ENCODE results near the gene KIAA0232. TPM values are rescaled to one million over a fixed set of nuclear protein-coding genes. Genes with fewer than 3 reads are reported as not detected.
"Not testable (repeated sequence)": the region's sequence is repeated elsewhere in the genome, so short reads cannot be mapped to it uniquely, and the experiment has no call there.

Gene KIAA0232
- polyA plus RNA-seq, 1 donor (not counting 4 experiments of a cell fraction or from before 2014, with no cell fraction given): 10.0 TPM

- H3K9ac ChIP-seq (ENCODE audit: control insufficient read depth, extremely low read depth, insufficient read depth, low read length): no peak overlapping the region
- DNase-seq (ENCODE audit: low read depth, low spot score): no peak
- TF ChIP-seq CTCF (optimal IDR thresholded peaks at IDR 0.05 in 1 of 3, IDR thresholded peaks at IDR 0.05 in 1 of 3, conservative IDR thresholded peaks at IDR 0.05 in 1 of 3; ENCODE audit: extremely low read depth in 1 of 3, insufficient read depth in 2 of 3, low read length in 3 of 3) (no peak), EZH2 (IDR thresholded peaks at IDR 0.05; ENCODE audit: low read length) (no peak)
- H3K27ac ChIP-seq (ENCODE audit: control insufficient read depth, insufficient read depth, low read length): no peak overlapping the region
- H3K4me1 ChIP-seq (ENCODE audit: control insufficient read depth, extremely low read depth, insufficient read depth, low read length): no peaks in the 10 kb centered on the region
- dilution Hi-C loops (cut with MboI; ENCODE audit: extremely low pct_ligation_motif_present, low sequenced_read_pairs): no loop called here
- no peak for FAIRE-seq
- H2AFZ ChIP-seq (ENCODE audit: control insufficient read depth, low read length): no peak overlapping the region
- H3K4me3 ChIP-seq (ENCODE audit: control insufficient read depth in 2 of 3, extremely low read depth in 1 of 3, insufficient read depth in 2 of 3, low read depth in 1 of 3, low read length in 3 of 3): no peak overlapping the region
- H3K79me2 ChIP-seq (ENCODE audit: control insufficient read depth, insufficient read depth, low read length): no peaks in the 10 kb centered on the region
- H4K20me1 ChIP-seq (ENCODE audit: control insufficient read depth, extremely low read depth, insufficient read depth, low read length): no peaks in the 10 kb centered on the region
- no peaks in the 10 kb centered on the region for H3K9me1 ChIP-seq (ENCODE audit: control insufficient read depth, extremely low read depth, insufficient read depth, low read length)
- H3K27me3 ChIP-seq (ENCODE audit: control insufficient read depth, extremely low read depth, insufficient read depth, low read length): peaks cover 6% of the 10 kb centered on the region
- H3K9me3 ChIP-seq (ENCODE audit: control insufficient read depth, low read depth, low read length): no peaks in the 10 kb centered on the region
- H3K36me3 ChIP-seq (ENCODE audit: control insufficient read depth in 2 of 2, extremely low read depth in 1 of 2, insufficient read depth in 2 of 2, low read length in 2 of 2): no peaks in the 10 kb centered on the region
- no peak overlapping the region for H3K4me2 ChIP-seq (ENCODE audit: control insufficient read depth, extremely low read depth, insufficient read depth, low read depth, low read length)
Measured at GRCh38 chr4:6902318-6903042, 120.0 kb downstream of the KIAA0232 start.

- no peak for DNase-seq (ENCODE audit: low read depth, low spot score)
Measured at GRCh38 chr4:6905516-6906445, 123.3 kb downstream of the KIAA0232 start.

DNA sequence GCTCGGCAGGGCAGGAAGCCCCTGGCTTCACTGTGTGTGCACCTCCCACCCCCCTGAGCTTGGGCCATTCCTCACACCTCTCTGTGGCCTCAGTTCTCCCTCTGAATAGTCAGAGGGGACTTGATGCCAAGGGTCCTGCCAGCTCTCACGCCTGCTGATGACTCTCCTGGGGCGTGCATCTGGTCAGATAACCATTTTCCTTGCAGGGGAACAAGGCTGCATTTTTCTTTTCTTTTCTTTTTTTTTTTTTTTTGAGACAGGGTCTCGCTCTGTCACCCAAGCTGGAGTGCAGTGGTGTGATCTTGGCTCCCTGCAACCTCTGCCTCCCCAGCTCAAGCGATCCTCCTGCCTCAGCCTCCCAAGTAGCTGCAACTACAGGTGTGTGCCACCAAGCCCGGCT is 124.0 kb downstream of the KIAA0232 start:
- H3K9me3 ChIP-seq (ENCODE audit: control insufficient read depth, low read depth, low read length); H3K9ac ChIP-seq (ENCODE audit: control insufficient read depth, extremely low read depth, insufficient read depth, low read length); H3K36me3 ChIP-seq (ENCODE audit: control insufficient read depth in 2 of 2, extremely low read depth in 1 of 2, insufficient read depth in 2 of 2, low read length in 2 of 2); H3K27me3 ChIP-seq (ENCODE audit: control insufficient read depth, extremely low read depth, insufficient read depth, low read length); DNase-seq (ENCODE audit: low read depth, low spot score); H4K20me1 ChIP-seq (ENCODE audit: control insufficient read depth, extremely low read depth, insufficient read depth, low read length); dilution Hi-C loops (cut with MboI; ENCODE audit: extremely low pct_ligation_motif_present, low sequenced_read_pairs); H3K4me2 ChIP-seq (ENCODE audit: control insufficient read depth, extremely low read depth, insufficient read depth, low read depth, low read length); H3K4me3 ChIP-seq (ENCODE audit: control insufficient read depth in 2 of 3, extremely low read depth in 1 of 3, insufficient read depth in 2 of 3, low read depth in 1 of 3, low read length in 3 of 3); FAIRE-seq; H3K27ac ChIP-seq (ENCODE audit: control insufficient read depth, insufficient read depth, low read length); H3K79me2 ChIP-seq (ENCODE audit: control insufficient read depth, insufficient read depth, low read length); H3K9me1 ChIP-seq (ENCODE audit: control insufficient read depth, extremely low read depth, insufficient read depth, low read length); H2AFZ ChIP-seq (ENCODE audit: control insufficient read depth, low read length): not testable (repeated sequence)
- H3K4me1 ChIP-seq (ENCODE audit: control insufficient read depth, extremely low read depth, insufficient read depth, low read length): peaks cover 15% of the 10 kb centered on the region

More at GRCh38 chr4:6905516-6906445, 123.3 kb downstream of the KIAA0232 start:
- Histone ChIP-seq H3K79me2 (ENCODE audit: control insufficient read depth, insufficient read depth, low read length) (no peaks in the 10 kb centered on the region), H2AFZ (ENCODE audit: control insufficient read depth, low read length) (no peak overlapping the region), H3K9ac (ENCODE audit: control insufficient read depth, extremely low read depth, insufficient read depth, low read length) (no peak overlapping the region), H3K4me3 (ENCODE audit: control insufficient read depth in 2 of 3, extremely low read depth in 1 of 3, insufficient read depth in 2 of 3, low read depth in 1 of 3, low read length in 3 of 3) (no peak overlapping the region), H3K9me1 (ENCODE audit: control insufficient read depth, extremely low read depth, insufficient read depth, low read length) (no peaks in the 10 kb centered on the region), H3K4me2 (ENCODE audit: control insufficient read depth, extremely low read depth, insufficient read depth, low read depth, low read length) (no peak overlapping the region), H3K36me3 (ENCODE audit: control insufficient read depth in 2 of 2, extremely low read depth in 1 of 2, insufficient read depth in 2 of 2, low read length in 2 of 2) (no peaks in the 10 kb centered on the region), H3K27me3 (ENCODE audit: control insufficient read depth, extremely low read depth, insufficient read depth, low read length) (peaks cover 8% of the 10 kb centered on the region), H3K4me1 (ENCODE audit: control insufficient read depth, extremely low read depth, insufficient read depth, low read length) (peaks cover 15% of the 10 kb centered on the region), H3K27ac (ENCODE audit: control insufficient read depth, insufficient read depth, low read length) (no peak overlapping the region), H4K20me1 (ENCODE audit: control insufficient read depth, extremely low read depth, insufficient read depth, low read length) (no peaks in the 10 kb centered on the region), H3K9me3 (ENCODE audit: control insufficient read depth, low read depth, low read length) (no peaks in the 10 kb centered on the region)
- TF ChIP-seq CTCF (optimal IDR thresholded peaks at IDR 0.05 in 1 of 3, IDR thresholded peaks at IDR 0.05 in 1 of 3, conservative IDR thresholded peaks at IDR 0.05 in 1 of 3; ENCODE audit: extremely low read depth in 1 of 3, insufficient read depth in 2 of 3, low read length in 3 of 3) (no peak), EZH2 (IDR thresholded peaks at IDR 0.05; ENCODE audit: low read length) (no peak)
- no peak for FAIRE-seq
- dilution Hi-C loops (cut with MboI; ENCODE audit: extremely low pct_ligation_motif_present, low sequenced_read_pairs): no loop called here

Measured in keratinocyte (primary cell).